ENCODE measurements around the gene TRAPPC1.

DNA sequence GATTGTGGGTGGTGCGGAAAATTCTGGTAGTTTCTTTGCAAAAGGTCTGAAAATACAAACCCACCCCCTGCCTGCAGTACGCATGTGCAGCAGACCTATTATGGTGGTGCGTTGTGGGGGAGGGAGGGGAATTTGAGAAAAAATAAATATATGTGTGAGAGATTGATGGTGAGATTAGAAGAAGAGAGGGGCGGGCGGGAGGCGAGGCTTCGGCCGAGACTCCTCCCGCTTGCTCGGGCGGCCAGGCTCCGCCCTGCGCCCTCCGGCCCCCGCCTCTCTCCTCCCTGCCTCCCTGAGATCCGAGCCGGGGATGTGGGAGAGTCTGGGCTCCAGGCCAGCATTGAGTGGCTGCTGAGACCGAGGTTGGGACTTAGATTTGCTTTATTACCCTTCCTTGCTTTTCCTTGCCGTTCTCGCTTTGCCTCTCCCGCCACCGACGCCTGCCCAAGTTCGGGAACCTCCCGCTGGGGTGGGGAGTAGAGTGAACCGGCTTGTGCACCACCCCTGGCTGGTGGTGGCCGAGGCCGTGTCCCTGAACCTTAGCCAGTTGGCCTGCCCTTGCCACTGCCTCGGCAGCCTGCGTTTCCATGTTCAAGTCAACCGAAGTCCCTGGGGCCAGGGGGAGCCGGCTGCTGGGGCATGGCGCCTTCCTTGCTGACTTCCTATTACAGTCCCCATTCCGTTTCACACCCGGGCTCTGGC lies 44.1 kb downstream of the TRAPPC1 start:
- TF ChIP-seq, protein P1, sequence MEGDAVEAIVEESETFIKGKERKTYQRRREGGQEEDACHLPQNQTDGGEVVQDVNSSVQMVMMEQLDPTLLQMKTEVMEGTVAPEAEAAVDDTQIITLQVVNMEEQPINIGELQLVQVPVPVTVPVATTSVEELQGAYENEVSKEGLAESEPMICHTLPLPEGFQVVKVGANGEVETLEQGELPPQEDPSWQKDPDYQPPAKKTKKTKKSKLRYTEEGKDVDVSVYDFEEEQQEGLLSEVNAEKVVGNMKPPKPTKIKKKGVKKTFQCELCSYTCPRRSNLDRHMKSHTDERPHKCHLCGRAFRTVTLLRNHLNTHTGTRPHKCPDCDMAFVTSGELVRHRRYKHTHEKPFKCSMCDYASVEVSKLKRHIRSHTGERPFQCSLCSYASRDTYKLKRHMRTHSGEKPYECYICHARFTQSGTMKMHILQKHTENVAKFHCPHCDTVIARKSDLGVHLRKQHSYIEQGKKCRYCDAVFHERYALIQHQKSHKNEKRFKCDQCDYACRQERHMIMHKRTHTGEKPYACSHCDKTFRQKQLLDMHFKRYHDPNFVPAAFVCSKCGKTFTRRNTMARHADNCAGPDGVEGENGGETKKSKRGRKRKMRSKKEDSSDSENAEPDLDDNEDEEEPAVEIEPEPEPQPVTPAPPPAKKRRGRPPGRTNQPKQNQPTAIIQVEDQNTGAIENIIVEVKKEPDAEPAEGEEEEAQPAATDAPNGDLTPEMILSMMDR (IDR thresholded peaks at IDR 0.05): no peak
- TF ChIP-seq, protein P2, sequence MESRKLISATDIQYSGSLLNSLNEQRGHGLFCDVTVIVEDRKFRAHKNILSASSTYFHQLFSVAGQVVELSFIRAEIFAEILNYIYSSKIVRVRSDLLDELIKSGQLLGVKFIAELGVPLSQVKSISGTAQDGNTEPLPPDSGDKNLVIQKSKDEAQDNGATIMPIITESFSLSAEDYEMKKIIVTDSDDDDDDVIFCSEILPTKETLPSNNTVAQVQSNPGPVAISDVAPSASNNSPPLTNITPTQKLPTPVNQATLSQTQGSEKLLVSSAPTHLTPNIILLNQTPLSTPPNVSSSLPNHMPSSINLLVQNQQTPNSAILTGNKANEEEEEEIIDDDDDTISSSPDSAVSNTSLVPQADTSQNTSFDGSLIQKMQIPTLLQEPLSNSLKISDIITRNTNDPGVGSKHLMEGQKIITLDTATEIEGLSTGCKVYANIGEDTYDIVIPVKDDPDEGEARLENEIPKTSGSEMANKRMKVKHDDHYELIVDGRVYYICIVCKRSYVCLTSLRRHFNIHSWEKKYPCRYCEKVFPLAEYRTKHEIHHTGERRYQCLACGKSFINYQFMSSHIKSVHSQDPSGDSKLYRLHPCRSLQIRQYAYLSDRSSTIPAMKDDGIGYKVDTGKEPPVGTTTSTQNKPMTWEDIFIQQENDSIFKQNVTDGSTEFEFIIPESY (IDR thresholded peaks at IDR 0.05; ENCODE audit: borderline replicate concordance, low read depth): no peak
- no peak for TF ChIP-seq FOXM1 (IDR thresholded peaks at IDR 0.05; ENCODE audit: low read depth)
- no peak for TF ChIP-seq FOSL2 (IDR thresholded peaks at IDR 0.05; ENCODE audit: borderline replicate concordance, low read depth)
- TF ChIP-seq JUND (IDR thresholded peaks at IDR 0.05): no peak
- no peak for TF ChIP-seq RCOR1 (IDR thresholded peaks at IDR 0.05; ENCODE audit: low read length)
- TF ChIP-seq MXI1 (IDR thresholded peaks at IDR 0.05; ENCODE audit: low read depth, low read length): no peak; the same call in 1 of the 2 replicates
- peak; percentile 47; the same call in 1 of the 2 replicates for TF ChIP-seq YY1 (IDR thresholded peaks at IDR 0.05; ENCODE audit: low read depth)
- no peak for TF ChIP-seq FOXJ3 (CRISPR knock-in tag; IDR thresholded peaks at IDR 0.05)
- TF ChIP-seq CHD2 (IDR thresholded peaks at IDR 0.05; ENCODE audit: low read length, partially characterized antibody): peak; percentile 69
- peak; percentile 51; the same call in 1 of the 2 replicates for TF ChIP-seq TAF1 (IDR thresholded peaks at IDR 0.05; ENCODE audit: borderline replicate concordance, low read depth, low read length)
- TF ChIP-seq EP300 (IDR thresholded peaks at IDR 0.05; ENCODE audit: borderline replicate concordance in 1 of 2, low read depth in 1 of 2, low read length in 1 of 2): peak in 1 of 2 experiments; percentile 90; a peak in 3 of 4 replicates
- TF ChIP-seq, protein P3, sequence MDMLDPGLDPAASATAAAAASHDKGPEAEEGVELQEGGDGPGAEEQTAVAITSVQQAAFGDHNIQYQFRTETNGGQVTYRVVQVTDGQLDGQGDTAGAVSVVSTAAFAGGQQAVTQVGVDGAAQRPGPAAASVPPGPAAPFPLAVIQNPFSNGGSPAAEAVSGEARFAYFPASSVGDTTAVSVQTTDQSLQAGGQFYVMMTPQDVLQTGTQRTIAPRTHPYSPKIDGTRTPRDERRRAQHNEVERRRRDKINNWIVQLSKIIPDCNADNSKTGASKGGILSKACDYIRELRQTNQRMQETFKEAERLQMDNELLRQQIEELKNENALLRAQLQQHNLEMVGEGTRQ (IDR thresholded peaks at IDR 0.05; ENCODE audit: borderline replicate concordance, low read depth, low read length): no peak
